Stomach (tissue), 4 donors: ENCODE measurements around the gene DDN.

Source experiments
- POLR2A ChIP-seq, 4 donors: fragments of 450-650 bp; IDR thresholded peaks; one replicate each; pipeline ENCODE4 v1.6.1; 2016; ENCODE audit warnings: antibody characterized with exemption in 4 of 4, control low read depth in 2 of 4, mild to moderate bottlenecking in 1 of 4, moderate library complexity in 1 of 4
- POLR2AphosphoS5 ChIP-seq, 3 donors: sonication (generic); formaldehyde crosslinking; IDR thresholded peaks; one replicate each; pipeline ENCODE4 v1.6.1; 2016; ENCODE audit warnings: antibody characterized with exemption in 3 of 3
- TF ChIP-seq, protein P1 (sequence below), 7 experiments: fragments of 450-650 bp in 4 of 7; fragments of 200-600 bp in 3 of 7; sonication (generic) in 3 of 7; IDR thresholded peaks; one replicate each; pipeline ENCODE4 v1.5.1; 2016 to 2019; ENCODE audit warnings: antibody characterized with exemption in 7 of 7, control low read depth in 2 of 7, mild to moderate bottlenecking in 1 of 7

DNA sequence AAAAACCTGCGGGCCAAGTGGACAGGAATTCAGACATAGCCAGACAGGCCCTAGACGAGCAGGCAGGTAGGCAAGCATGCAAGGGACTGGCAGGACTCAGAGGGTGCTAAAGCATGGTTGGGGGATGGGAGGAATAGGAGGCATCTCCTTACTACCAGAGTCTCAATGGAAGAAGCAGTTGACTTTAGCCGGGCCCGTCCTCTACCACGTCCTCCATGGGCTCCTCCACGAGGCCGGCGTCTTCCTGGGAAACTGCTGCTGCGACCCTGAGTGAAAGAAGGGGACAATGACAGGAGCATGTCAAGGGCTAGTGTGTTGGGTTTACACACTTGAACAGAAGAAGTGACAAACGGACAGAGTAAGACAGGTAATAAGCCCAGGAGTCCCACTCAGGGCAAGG, 49.8 kb upstream of the DDN start:
- TF ChIP-seq POLR2A (IDR thresholded peaks at IDR 0.05) (no peak), POLR2AphosphoS5 (IDR thresholded peaks at IDR 0.05) (no peak)
- TF ChIP-seq, protein P1, sequence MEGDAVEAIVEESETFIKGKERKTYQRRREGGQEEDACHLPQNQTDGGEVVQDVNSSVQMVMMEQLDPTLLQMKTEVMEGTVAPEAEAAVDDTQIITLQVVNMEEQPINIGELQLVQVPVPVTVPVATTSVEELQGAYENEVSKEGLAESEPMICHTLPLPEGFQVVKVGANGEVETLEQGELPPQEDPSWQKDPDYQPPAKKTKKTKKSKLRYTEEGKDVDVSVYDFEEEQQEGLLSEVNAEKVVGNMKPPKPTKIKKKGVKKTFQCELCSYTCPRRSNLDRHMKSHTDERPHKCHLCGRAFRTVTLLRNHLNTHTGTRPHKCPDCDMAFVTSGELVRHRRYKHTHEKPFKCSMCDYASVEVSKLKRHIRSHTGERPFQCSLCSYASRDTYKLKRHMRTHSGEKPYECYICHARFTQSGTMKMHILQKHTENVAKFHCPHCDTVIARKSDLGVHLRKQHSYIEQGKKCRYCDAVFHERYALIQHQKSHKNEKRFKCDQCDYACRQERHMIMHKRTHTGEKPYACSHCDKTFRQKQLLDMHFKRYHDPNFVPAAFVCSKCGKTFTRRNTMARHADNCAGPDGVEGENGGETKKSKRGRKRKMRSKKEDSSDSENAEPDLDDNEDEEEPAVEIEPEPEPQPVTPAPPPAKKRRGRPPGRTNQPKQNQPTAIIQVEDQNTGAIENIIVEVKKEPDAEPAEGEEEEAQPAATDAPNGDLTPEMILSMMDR (IDR thresholded peaks at IDR 0.05) = no peak
